Esophagus squamous epithelium (tissue), 4 donors: ENCODE measurements around the gene YEATS2.

Source experiments
- POLR2A ChIP-seq, 4 donors: fragments of 450-650 bp; IDR thresholded peaks; one replicate each; pipeline ENCODE4 v1.6.1; 2017; ENCODE audit warnings: antibody characterized with exemption in 4 of 4, mild to moderate bottlenecking in 4 of 4, moderate library complexity in 3 of 4
- TF ChIP-seq, protein P1 (sequence below), 6 experiments: fragments of 450-650 bp in 4 of 6; fragments of 200-600 bp in 2 of 6; sonication (generic) in 2 of 6; IDR thresholded peaks; one replicate each; pipeline ENCODE4 v1.5.1; 2016 to 2019; ENCODE audit warnings: antibody characterized with exemption in 6 of 6, mild to moderate bottlenecking in 4 of 6, moderate library complexity in 4 of 6

DNA sequence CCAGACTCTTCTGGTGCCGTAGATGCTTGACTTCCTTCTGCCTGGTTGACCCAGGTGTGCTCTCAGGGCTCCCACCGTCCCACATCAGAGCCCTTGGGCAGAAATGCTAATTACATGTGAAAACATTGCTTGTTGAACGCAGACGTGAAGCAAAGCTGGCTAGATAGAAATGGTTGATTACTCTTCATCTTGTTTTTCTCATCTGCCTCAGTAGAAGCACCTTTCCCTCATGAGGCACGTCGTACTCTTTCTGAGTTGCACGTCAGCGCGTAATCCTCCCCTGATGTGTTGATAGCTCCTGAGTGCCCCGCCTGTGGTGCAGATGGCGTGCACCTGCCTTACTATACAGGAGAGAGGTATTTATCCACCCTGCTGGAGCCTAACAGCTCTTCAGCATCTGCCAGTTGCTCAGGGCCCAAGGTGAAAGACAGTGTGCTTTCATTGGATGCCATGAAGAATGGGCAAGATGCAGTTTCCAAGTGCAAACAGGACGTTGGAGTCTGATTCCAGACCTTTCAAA, 109.7 kb downstream of the YEATS2 start:
- TF ChIP-seq, protein P1, sequence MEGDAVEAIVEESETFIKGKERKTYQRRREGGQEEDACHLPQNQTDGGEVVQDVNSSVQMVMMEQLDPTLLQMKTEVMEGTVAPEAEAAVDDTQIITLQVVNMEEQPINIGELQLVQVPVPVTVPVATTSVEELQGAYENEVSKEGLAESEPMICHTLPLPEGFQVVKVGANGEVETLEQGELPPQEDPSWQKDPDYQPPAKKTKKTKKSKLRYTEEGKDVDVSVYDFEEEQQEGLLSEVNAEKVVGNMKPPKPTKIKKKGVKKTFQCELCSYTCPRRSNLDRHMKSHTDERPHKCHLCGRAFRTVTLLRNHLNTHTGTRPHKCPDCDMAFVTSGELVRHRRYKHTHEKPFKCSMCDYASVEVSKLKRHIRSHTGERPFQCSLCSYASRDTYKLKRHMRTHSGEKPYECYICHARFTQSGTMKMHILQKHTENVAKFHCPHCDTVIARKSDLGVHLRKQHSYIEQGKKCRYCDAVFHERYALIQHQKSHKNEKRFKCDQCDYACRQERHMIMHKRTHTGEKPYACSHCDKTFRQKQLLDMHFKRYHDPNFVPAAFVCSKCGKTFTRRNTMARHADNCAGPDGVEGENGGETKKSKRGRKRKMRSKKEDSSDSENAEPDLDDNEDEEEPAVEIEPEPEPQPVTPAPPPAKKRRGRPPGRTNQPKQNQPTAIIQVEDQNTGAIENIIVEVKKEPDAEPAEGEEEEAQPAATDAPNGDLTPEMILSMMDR (IDR thresholded peaks at IDR 0.05), result no peak
- TF ChIP-seq POLR2A (IDR thresholded peaks at IDR 0.05), result no peak
